ENCODE measurements around the gene GSS. TPM values are rescaled to one million over a fixed set of nuclear protein-coding genes. Genes with fewer than 3 reads are reported as not detected.

GSS gene
- total RNA-seq, 2 donors from 2014 or later: 36.5 to 40.5 TPM

DNA sequence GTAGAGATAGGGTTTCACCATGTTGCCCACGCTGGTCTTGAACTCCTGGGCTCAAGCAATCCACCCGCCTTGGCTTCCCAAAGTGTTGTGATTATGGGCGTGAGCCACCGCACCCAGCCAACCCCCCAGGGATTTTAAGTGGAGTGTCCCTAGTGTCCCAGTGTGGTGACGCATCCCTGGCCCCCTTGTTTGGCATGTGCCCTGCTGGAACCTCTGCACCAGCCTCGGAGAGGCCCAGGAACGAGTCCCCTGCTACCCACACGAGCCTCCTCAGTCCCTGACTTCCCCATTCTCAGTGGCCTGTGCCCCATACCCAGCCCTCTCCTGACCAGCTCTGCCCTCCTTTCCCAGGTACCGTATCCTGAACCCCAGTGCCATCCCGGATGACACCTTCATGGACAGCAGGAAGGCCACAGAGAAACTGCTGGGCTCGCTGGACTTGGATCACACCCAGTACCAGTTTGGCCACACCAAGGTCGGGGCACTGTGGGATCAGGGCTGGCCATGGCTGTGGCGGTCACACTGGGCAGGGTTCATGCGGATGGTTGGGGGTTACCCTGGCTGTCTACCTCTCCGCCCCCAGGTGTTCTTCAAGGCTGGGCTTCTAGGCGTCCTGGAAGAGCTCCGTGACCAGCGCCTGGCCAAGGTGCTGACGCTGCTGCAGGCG, 37.3 kb upstream of the GSS start:
- H3K36me3 ChIP-seq: peaks cover 25% of the 10 kb centered on the region
- DNase-seq (ENCODE audit: low spot score) (no peak), ATAC-seq (ENCODE audit: insufficient number of reproducible peaks, low FRiP score, low read depth) (no peak)
- TF ChIP-seq, protein P1, sequence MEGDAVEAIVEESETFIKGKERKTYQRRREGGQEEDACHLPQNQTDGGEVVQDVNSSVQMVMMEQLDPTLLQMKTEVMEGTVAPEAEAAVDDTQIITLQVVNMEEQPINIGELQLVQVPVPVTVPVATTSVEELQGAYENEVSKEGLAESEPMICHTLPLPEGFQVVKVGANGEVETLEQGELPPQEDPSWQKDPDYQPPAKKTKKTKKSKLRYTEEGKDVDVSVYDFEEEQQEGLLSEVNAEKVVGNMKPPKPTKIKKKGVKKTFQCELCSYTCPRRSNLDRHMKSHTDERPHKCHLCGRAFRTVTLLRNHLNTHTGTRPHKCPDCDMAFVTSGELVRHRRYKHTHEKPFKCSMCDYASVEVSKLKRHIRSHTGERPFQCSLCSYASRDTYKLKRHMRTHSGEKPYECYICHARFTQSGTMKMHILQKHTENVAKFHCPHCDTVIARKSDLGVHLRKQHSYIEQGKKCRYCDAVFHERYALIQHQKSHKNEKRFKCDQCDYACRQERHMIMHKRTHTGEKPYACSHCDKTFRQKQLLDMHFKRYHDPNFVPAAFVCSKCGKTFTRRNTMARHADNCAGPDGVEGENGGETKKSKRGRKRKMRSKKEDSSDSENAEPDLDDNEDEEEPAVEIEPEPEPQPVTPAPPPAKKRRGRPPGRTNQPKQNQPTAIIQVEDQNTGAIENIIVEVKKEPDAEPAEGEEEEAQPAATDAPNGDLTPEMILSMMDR (IDR thresholded peaks at IDR 0.05): no peak
- no peak overlapping the region for H3K4me3 ChIP-seq
- no peak overlapping the region for H3K27ac ChIP-seq
- H3K4me1 ChIP-seq (ENCODE audit: control insufficient read depth in 1 of 2, low read depth in 2 of 2): no peaks in the 10 kb centered on the region
- H3K27me3 ChIP-seq (replicated peaks; ENCODE audit: insufficient read depth): no peaks in the 10 kb centered on the region
- no peaks in the 10 kb centered on the region for H3K9me3 ChIP-seq

DNA sequence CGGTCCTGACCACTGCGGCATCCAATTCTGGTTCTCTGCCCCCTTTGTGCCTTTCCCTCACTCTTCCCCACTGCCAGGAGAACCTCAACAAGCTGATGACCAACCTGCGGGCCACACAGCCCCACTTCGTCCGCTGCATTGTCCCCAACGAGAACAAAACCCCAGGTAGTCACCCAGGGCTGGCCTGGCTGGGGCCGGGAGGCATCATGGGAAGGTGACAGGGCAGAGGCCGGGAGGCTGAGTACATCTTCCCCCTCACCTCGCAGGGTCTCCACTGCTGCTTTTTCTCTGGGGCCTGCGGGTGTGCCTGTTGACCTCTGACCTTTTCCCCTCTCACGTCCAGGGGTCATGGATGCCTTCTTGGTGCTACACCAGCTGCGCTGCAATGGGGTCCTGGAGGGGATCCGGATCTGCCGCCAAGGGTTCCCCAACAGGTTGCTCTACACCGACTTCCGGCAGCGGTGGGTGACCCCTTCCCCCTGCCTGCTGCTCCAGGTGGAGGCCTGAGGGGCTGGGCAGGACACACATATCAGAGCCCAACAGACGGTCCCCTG, 35.1 kb upstream of the GSS start:
- no peak overlapping the region for H3K4me3 ChIP-seq
- peaks cover 14% of the 10 kb centered on the region for H3K36me3 ChIP-seq
- TF ChIP-seq, protein P1 (IDR thresholded peaks at IDR 0.05): no peak
- H3K27ac ChIP-seq: no peak overlapping the region
- no peaks in the 10 kb centered on the region for H3K27me3 ChIP-seq (replicated peaks; ENCODE audit: insufficient read depth)
- ATAC-seq (ENCODE audit: insufficient number of reproducible peaks, low FRiP score, low read depth) (no peak), DNase-seq (ENCODE audit: low spot score) (no peak)
- no peaks in the 10 kb centered on the region for H3K9me3 ChIP-seq
- H3K4me1 ChIP-seq (ENCODE audit: control insufficient read depth in 1 of 2, low read depth in 2 of 2): no peaks in the 10 kb centered on the region

GRCh38 chr20:34990231-34990630, 34.6 kb upstream of the GSS start:
- ATAC-seq (ENCODE audit: insufficient number of reproducible peaks, low FRiP score, low read depth): no peak
- H3K36me3 ChIP-seq: peaks cover 9% of the 10 kb centered on the region
- no peak overlapping the region for H3K27ac ChIP-seq

DNA sequence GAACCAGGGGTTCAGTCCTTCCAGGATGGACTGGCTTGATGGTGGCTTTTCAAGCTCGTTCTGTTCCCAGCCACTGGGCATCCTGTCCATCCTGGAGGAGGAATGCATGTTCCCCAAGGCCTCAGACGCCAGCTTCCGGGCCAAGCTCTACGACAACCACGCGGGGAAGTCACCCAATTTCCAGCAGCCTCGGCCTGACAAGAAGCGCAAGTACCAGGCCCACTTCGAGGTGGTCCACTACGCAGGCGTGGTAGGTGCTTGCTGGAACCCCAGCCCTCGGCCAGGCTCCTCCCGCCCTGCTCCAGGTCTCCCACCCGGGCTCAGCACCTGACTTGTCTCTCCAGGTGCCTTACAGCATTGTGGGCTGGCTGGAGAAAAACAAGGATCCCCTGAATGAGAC, 34.1 kb upstream of the GSS start:
- TF ChIP-seq, protein P1 (IDR thresholded peaks at IDR 0.05): no peak
- no peak for ATAC-seq (ENCODE audit: insufficient number of reproducible peaks, low FRiP score, low read depth)
- H3K9me3 ChIP-seq: no peaks in the 10 kb centered on the region
- no peaks in the 10 kb centered on the region for H3K4me1 ChIP-seq (ENCODE audit: control insufficient read depth in 1 of 2, low read depth in 2 of 2)
- H3K4me3 ChIP-seq: no peak overlapping the region
- H3K27me3 ChIP-seq (replicated peaks; ENCODE audit: insufficient read depth): no peaks in the 10 kb centered on the region
- peaks cover 6% of the 10 kb centered on the region for H3K36me3 ChIP-seq
- no peak overlapping the region for H3K27ac ChIP-seq
- no peak for DNase-seq (ENCODE audit: low spot score)

More at GRCh38 chr20:34990231-34990630, 34.6 kb upstream of the GSS start:
- Histone ChIP-seq H3K9me3 (no peaks in the 10 kb centered on the region), H3K4me3 (no peak overlapping the region), H3K27me3 (replicated peaks; ENCODE audit: insufficient read depth) (no peaks in the 10 kb centered on the region), H3K4me1 (ENCODE audit: control insufficient read depth in 1 of 2, low read depth in 2 of 2) (no peaks in the 10 kb centered on the region)
- no peak for DNase-seq (ENCODE audit: low spot score)
- TF ChIP-seq, protein P1 (IDR thresholded peaks at IDR 0.05): no peak

- DNase-seq (ENCODE audit: low spot score) (no peak), ATAC-seq (ENCODE audit: insufficient number of reproducible peaks, low FRiP score, low read depth) (no peak)
- Histone ChIP-seq H3K27me3 (replicated peaks; ENCODE audit: insufficient read depth) (no peaks in the 10 kb centered on the region), H3K9me3 (no peaks in the 10 kb centered on the region), H3K4me1 (ENCODE audit: control insufficient read depth in 1 of 2, low read depth in 2 of 2) (no peaks in the 10 kb centered on the region), H3K27ac (no peak overlapping the region), H3K36me3 (peaks cover 3% of the 10 kb centered on the region), H3K4me3 (no peak overlapping the region)
- TF ChIP-seq, protein P1 (IDR thresholded peaks at IDR 0.05): no peak
These were observed 33.5 kb upstream of the GSS start for GRCh38 chr20:34989118-34989517.
